Neuronal stem cell (in vitro differentiated cells): ENCODE results near the gene RSKR. TPM values are rescaled to one million over a fixed set of nuclear protein-coding genes. Genes with fewer than 3 reads are reported as not detected.

Experiments
- DNase-seq: peaks from one replicate; pipeline ENCODE4 v3.0.0-alpha.2; 2013; ENCODE audit warnings: low spot score
- H2AFZ ChIP-seq: one replicate; pipeline ENCODE4 v1.6.1; 2013; ENCODE audit warnings: mild to moderate bottlenecking, low read length, inconsistent platforms
- H2AK5ac ChIP-seq: 2 replicates; pipeline ENCODE4 v1.6.1; 2013; ENCODE audit warnings: low read depth, mild to moderate bottlenecking, inconsistent platforms, low read length, moderate library complexity, mixed read lengths
- H2BK120ac ChIP-seq: 2 replicates; pipeline ENCODE4 v1.6.1; 2013; ENCODE audit warnings: low read depth, mild to moderate bottlenecking, inconsistent platforms, low read length, moderate library complexity, mixed read lengths
- H2BK12ac ChIP-seq: one replicate; pipeline ENCODE4 v1.6.1; 2013; ENCODE audit warnings: low read length, inconsistent platforms
- H2BK15ac ChIP-seq: 2 replicates; pipeline ENCODE4 v1.6.1; 2013; ENCODE audit warnings: mild to moderate bottlenecking, low read length, inconsistent platforms, mixed read lengths
- H2BK5ac ChIP-seq: one replicate; pipeline ENCODE4 v1.6.1; 2013; ENCODE audit warnings: inconsistent platforms, mild to moderate bottlenecking, low read length, moderate library complexity
- H3K14ac ChIP-seq: one replicate; pipeline ENCODE4 v1.6.1; 2013; ENCODE audit warnings: low read length, inconsistent platforms
- H3K18ac ChIP-seq: 2 replicates; pipeline ENCODE4 v1.6.1; 2013; ENCODE audit warnings: low read length, inconsistent platforms
- H3K23ac ChIP-seq: 2 replicates; pipeline ENCODE4 v1.6.1; 2013; ENCODE audit warnings: low read depth, mild to moderate bottlenecking, mixed read lengths, low read length, inconsistent platforms; ENCODE audit not compliant: poor library complexity
- H3K27ac ChIP-seq: replicated peaks from 3 replicates; pipeline ENCODE4 v1.5.1; 2013; ENCODE audit warnings: low read length, inconsistent platforms
- H3K27me3 ChIP-seq, 3 experiments: 2 replicates each; pipeline ENCODE4 v1.6.1; 2013; ENCODE audit warnings: low read length in 3 of 3, mild to moderate bottlenecking in 2 of 3, inconsistent platforms in 1 of 3, low read depth in 1 of 3, mixed read lengths in 1 of 3, moderate library complexity in 1 of 3; ENCODE audit not compliant: control insufficient read depth in 3 of 3, insufficient read depth in 3 of 3
- H3K36me3 ChIP-seq, 2 donors: replicated peaks in 1 of 2; 2 replicates each; pipeline ENCODE4 v1.6.1; 2013; ENCODE audit warnings: low read length in 2 of 2; ENCODE audit not compliant: control insufficient read depth in 2 of 2, insufficient read depth in 2 of 2
- H3K4ac ChIP-seq: 2 replicates; pipeline ENCODE4 v1.6.1; 2013; ENCODE audit warnings: inconsistent platforms, mild to moderate bottlenecking, low read length, moderate library complexity
- H3K4me1 ChIP-seq, 2 donors: 1 replicate in 1 of 2; 2 replicates in 1 of 2; pipeline ENCODE4 v1.6.1; 2013; ENCODE audit warnings: low read length in 2 of 2, low read depth in 1 of 2; ENCODE audit not compliant: control insufficient read depth in 2 of 2, insufficient read depth in 1 of 2
- H3K4me2 ChIP-seq: one replicate; pipeline ENCODE4 v1.6.1; 2013; ENCODE audit warnings: mild to moderate bottlenecking, low read length, inconsistent platforms; ENCODE audit not compliant: insufficient read depth, poor library complexity, severe bottlenecking
- H3K4me3 ChIP-seq, 2 donors: 2 replicates each; pipeline ENCODE4 v1.5.1; 2013; ENCODE audit warnings: low read length in 2 of 2, mild to moderate bottlenecking in 2 of 2, inconsistent platforms in 1 of 2, moderate library complexity in 1 of 2
- H3K79me1 ChIP-seq: one replicate; pipeline ENCODE4 v1.6.1; 2013; ENCODE audit warnings: low read depth, mild to moderate bottlenecking, inconsistent platforms, low read length, moderate library complexity
- H3K9ac ChIP-seq: one replicate; pipeline ENCODE4 v1.6.1; 2013; ENCODE audit warnings: mild to moderate bottlenecking, low read depth, low read length, inconsistent platforms; ENCODE audit not compliant: poor library complexity
- H3K9me3 ChIP-seq, 2 donors: replicated peaks in 1 of 2; 2 replicates each; pipeline versions ENCODE3 to v1.6.1; 2013; ENCODE audit warnings: low read length in 2 of 2, mild to moderate bottlenecking in 2 of 2, inconsistent platforms in 1 of 2, low read depth in 1 of 2, mixed read lengths in 1 of 2, moderate library complexity in 1 of 2; ENCODE audit not compliant: control insufficient read depth in 2 of 2, insufficient read depth in 1 of 2
- H4K8ac ChIP-seq: one replicate; pipeline ENCODE4 v1.6.1; 2013; ENCODE audit warnings: low read depth, mild to moderate bottlenecking, inconsistent platforms, low read length, moderate library complexity
- H4K91ac ChIP-seq: one replicate; pipeline ENCODE4 v1.6.1; 2013; ENCODE audit warnings: low read length, low read depth, mild to moderate bottlenecking, inconsistent platforms; ENCODE audit not compliant: poor library complexity
- WGBS, 2 donors: extraction: QIAGEN DNeasy Blood & Tissue Kit; methylation state at CpG; one replicate each; pipeline ENCODE4 v1.1.7; 2013; ENCODE audit warnings: missing lambda C conversion rate in 2 of 2, mixed read lengths in 1 of 2; ENCODE audit not compliant: insufficient read length in 2 of 2, insufficient replicate concordance in 1 of 2; ENCODE audit errors: extremely low coverage in 2 of 2; 5-methylcytosine and 5-hydroxymethylcytosine counted together
- polyA plus RNA-seq, 2 experiments: library from polyadenylated mRNA; stranded (reverse); fragments of 200-250 nt; gene quantifications; one replicate each; pipeline ENCODE4 v1.2.3, GENCODE V29; 2013

The RSKR gene, protein sequence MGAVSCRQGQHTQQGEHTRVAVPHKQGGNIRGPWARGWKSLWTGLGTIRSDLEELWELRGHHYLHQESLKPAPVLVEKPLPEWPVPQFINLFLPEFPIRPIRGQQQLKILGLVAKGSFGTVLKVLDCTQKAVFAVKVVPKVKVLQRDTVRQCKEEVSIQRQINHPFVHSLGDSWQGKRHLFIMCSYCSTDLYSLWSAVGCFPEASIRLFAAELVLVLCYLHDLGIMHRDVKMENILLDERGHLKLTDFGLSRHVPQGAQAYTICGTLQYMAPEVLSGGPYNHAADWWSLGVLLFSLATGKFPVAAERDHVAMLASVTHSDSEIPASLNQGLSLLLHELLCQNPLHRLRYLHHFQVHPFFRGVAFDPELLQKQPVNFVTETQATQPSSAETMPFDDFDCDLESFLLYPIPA
- polyA plus RNA-seq (2013, experiment 1 of 2), result 11.9 TPM
- polyA plus RNA-seq (2013, experiment 2 of 2), result 12.1 TPM

DNA sequence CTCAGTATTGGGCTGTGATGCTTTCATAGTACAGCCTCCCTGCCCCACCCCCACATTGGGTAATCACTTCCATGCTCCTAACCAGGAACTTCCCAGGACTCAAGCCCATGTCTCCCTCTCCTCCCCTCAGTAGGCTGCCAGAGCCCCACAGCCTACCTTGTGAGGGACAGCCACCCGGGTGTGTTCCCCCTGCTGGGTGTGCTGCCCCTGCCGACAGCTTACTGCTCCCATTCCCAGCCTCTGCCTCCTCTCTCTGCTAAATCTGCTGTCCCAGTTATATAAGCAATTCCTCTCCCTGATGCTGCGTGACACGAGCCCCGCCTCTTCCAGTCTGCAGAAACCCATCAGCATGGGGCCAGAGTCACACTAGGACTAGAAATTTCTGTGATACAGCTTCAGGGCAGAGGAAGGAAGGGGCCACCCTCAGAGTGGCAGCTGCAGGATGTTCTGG is at the start of gene RSKR:
Gene RSKR, minus strand, starts transcription at position 255 of the 451 bp plus-strand sequence. Its CDS starts 24 bp downstream, at position 231.
- no peak within 1 kb of the TSS for H3K4me3 ChIP-seq
- H3K36me3 ChIP-seq, result peaks cover 56 to 99% of the 10 kb centered on the region in 2 donors

DNA sequence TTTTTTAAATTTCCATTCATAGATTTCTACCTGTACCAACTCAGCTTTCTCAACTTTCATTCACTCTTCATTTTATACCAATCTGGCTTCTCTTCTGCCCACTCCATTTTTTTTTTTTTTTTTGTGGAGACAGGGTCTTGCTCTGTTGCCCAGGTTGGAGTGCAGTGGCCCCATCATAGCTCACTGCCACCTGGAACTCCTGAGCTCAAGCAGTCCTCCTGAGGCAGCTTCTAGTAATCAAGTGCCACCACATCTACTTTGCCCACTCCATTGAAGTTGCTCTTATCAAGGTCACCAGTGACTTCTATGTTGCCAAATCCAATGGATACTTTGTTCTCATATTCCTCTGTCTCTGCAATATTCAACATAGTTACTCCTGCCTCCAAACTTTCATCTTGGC is 49.7 kb upstream of the RSKR start:
- peaks cover 15 to 66% of the 10 kb centered on the region in 2 donors for H3K36me3 ChIP-seq
- no peak overlapping the region for H3K14ac ChIP-seq
- H3K9ac ChIP-seq, result no peak overlapping the region
- H4K91ac ChIP-seq, result no peak overlapping the region
- H2BK15ac ChIP-seq, result no peak overlapping the region
- DNase-seq, result no peak
- peaks cover 9% of the 10 kb centered on the region for H3K79me1 ChIP-seq
- no peak overlapping the region for H3K27ac ChIP-seq
- no peaks in the 10 kb centered on the region for H3K27me3 ChIP-seq
- H3K4me3 ChIP-seq, result no peak overlapping the region
- no peak overlapping the region for H3K4me2 ChIP-seq
- no peak overlapping the region for H2AK5ac ChIP-seq
- H3K4ac ChIP-seq, result no peak overlapping the region
- no peak overlapping the region for H2AFZ ChIP-seq
- H2BK120ac ChIP-seq, result no peak overlapping the region
- H2BK12ac ChIP-seq, result no peak overlapping the region
- H2BK5ac ChIP-seq, result no peak overlapping the region
- H3K4me1 ChIP-seq, result peaks cover 2 to 18% of the 10 kb centered on the region in 2 donors
- no peak overlapping the region for H3K23ac ChIP-seq
- H3K18ac ChIP-seq, result no peak overlapping the region
- peaks cover 4 to 9% of the 10 kb centered on the region in 2 donors for H3K9me3 ChIP-seq
- H4K8ac ChIP-seq, result no peak overlapping the region

More for the DNA sequence above, at the start of gene RSKR:
- Histone ChIP-seq H3K14ac (no peak within 1 kb of the TSS), H3K4ac (no peak within 1 kb of the TSS), H3K4me1 (peaks cover 2 to 5% of the 10 kb centered on the region in 2 donors), H2AFZ (no peak within 1 kb of the TSS), H3K27me3 (no peaks in the 10 kb centered on the region), H2BK15ac (no peak within 1 kb of the TSS), H2BK120ac (no peak within 1 kb of the TSS), H4K8ac (no peak within 1 kb of the TSS), H2BK5ac (no peak within 1 kb of the TSS), H3K79me1 (no peaks in the 10 kb centered on the region), H3K27ac (no peak within 1 kb of the TSS), H2BK12ac (no peak within 1 kb of the TSS), H3K9me3 (no peaks in the 10 kb centered on the region), H2AK5ac (no peak within 1 kb of the TSS), H3K18ac (no peak within 1 kb of the TSS), H3K4me2 (no peak within 1 kb of the TSS), H3K9ac (peak within 1 kb of the TSS; percentile 47), H3K23ac (no peak within 1 kb of the TSS), H4K91ac (no peak within 1 kb of the TSS)
- no peak for DNase-seq
- no CpG with 5 or more reads among the region's 5 CpGs for WGBS, 2 donors

DNA sequence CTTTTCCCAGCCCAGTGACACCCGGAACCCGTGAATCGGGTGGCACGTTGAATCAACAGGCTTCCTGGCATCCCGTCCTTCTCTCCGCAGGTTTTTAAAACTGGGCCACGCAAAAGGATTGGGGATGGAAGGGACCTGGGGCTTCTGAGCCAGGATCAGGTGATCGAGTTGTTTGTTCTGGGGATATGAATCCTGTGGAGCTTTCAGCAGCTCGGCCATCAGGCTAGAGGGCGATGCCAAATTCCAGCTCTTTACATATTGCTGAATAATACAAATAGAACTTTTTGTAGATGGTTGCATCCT is 48.5 kb upstream of the RSKR start:
- peaks cover 17 to 64% of the 10 kb centered on the region in 2 donors for H3K36me3 ChIP-seq
- H3K4me3 ChIP-seq, result peak overlapping the region; percentile 80 to 96
- H4K8ac ChIP-seq, result no peak overlapping the region
- H3K79me1 ChIP-seq, result peaks cover 9% of the 10 kb centered on the region
- no peak overlapping the region for H2BK12ac ChIP-seq
- WGBS, 2 donors, result no CpG with 5 or more reads among the region's 10 CpGs
- no peak overlapping the region for H3K14ac ChIP-seq
- H3K27me3 ChIP-seq, result no peaks in the 10 kb centered on the region
- H4K91ac ChIP-seq, result no peak overlapping the region
- no peak overlapping the region for H2AK5ac ChIP-seq
- H2BK5ac ChIP-seq, result peak overlapping the region; percentile 30
- peaks cover 4 to 9% of the 10 kb centered on the region in 2 donors for H3K9me3 ChIP-seq
- peak overlapping the region; percentile 85 for H3K9ac ChIP-seq
- peak overlapping the region; percentile 35 for H3K27ac ChIP-seq
- H3K18ac ChIP-seq, result peak overlapping the region; percentile 86
- H3K23ac ChIP-seq, result no peak overlapping the region
- H2BK120ac ChIP-seq, result no peak overlapping the region
- peak overlapping the region; percentile 96 for H2AFZ ChIP-seq
- H3K4me1 ChIP-seq, result peaks cover 2 to 10% of the 10 kb centered on the region in 2 donors
- no peak overlapping the region for H2BK15ac ChIP-seq
- peak overlapping the region; percentile 55 for H3K4me2 ChIP-seq
- H3K4ac ChIP-seq, result no peak overlapping the region
- DNase-seq, result no peak

DNA sequence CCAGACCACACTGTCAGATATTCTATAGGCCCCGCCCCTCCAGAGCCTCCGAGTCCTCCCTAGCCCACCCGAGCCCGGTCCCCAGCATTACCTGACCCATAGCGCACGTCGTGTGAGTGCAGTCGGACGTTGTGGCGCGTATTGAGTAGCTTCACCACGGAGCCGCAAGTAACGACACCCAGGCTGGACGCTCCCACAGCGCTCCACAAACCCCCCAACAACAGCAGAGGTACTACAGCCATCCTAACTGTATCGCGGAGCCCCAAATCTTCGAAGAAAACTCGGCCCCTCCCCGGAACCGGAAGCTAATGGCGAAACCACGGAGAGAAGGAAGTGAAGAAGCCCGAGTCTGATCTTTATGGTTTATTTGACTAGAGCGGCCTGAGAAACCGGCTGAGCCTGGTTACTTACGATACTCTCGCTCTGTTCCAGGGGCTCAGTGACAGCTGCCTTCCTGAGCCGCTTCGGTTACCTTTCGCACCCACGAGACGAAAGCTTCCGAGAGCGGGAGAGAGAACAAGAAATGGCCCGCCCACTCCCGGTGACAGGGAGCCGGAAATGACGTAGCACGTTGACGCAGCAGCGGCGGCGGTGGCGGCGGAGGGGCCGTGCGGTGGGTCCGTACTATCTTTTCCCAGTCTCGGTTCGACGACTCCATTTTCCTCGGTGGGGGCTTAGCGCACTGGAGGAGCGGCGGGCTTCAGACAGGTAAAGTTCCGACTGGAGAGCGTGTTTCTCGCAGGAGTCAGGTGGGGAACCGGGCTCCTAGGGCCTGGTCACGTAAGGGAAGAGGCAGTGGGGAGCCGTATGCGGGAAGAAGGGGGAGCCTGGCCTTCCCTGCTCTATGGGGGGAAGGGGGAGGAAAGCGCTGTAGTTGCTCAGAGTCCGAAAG is 47.9 kb upstream of the RSKR start, which contains the start of the genes SDF2 and SUPT6H:
Gene SDF2, minus strand, starts transcription at position 272 of the 892 bp plus-strand sequence. Its CDS starts 30 bp downstream, at position 242.
Gene SUPT6H, plus strand, starts transcription at position 571 of the 892 bp plus-strand sequence. CDS start 11,197 bp downstream, outside the sequence.
- Histone ChIP-seq H3K23ac (peak within 1 kb of the TSS; percentile 83), H3K9ac (peak within 1 kb of the TSS; percentile 92), H4K8ac (no peak within 1 kb of the TSS), H2BK12ac (no peak within 1 kb of the TSS), H3K14ac (no peak within 1 kb of the TSS), H3K4ac (no peak within 1 kb of the TSS), H3K4me1 (peaks cover 2 to 8% of the 10 kb centered on the region in 2 donors), H3K36me3 (peaks cover 17 to 67% of the 10 kb centered on the region in 2 donors), H3K9me3 (peaks cover 4 to 9% of the 10 kb centered on the region in 2 donors), H2AFZ (peak within 1 kb of the TSS; percentile 96), H3K4me3 (peak within 1 kb of the TSS; percentile 80 to 96), H3K27ac (peak within 1 kb of the TSS; percentile 78), H2BK5ac (peak within 1 kb of the TSS; percentile 30), H3K18ac (peak within 1 kb of the TSS; percentile 93), H3K4me2 (peak within 1 kb of the TSS; percentile 58), H2AK5ac (no peak within 1 kb of the TSS), H3K79me1 (peaks cover 9% of the 10 kb centered on the region), H2BK120ac (no peak within 1 kb of the TSS), H2BK15ac (no peak within 1 kb of the TSS), H4K91ac (no peak within 1 kb of the TSS), H3K27me3 (no peaks in the 10 kb centered on the region)
- DNase-seq, result peak; percentile 84
- no CpG with 5 or more reads among the region's 66 CpGs for WGBS, 2 donors
